IMR-90 (cell line): ENCODE measurements around the gene CIAO3. TPM values are rescaled to one million over a fixed set of nuclear protein-coding genes. Genes with fewer than 3 reads are reported as not detected.

Experiments used
- ATAC-seq: fragments of 200-7000 bp; cut with Tn5 transposase; 2 replicates; pipeline ENCODE4 v1.9.1; 2020; ENCODE audit warnings: low read depth, mild to moderate bottlenecking, moderate library complexity
- BruUV-seq: library from RNA; stranded (reverse); fragments of 400-500 nt; replicated peaks from 2 replicates; lab custom pipeline; 2021; lab: Mats Ljungman, UMichigan
- CTCF ChIA-PET: fragments of 300-600 bp; formaldehyde crosslinking; extraction: SDS; loops from one replicate; lab custom pipeline; 2021; ENCODE audit warnings: antibody characterized with exemption; lab: Yijun Ruan, JAX
- POLR2A ChIA-PET: fragments of 300-600 bp; sonication (Branson Sonifier 250); formaldehyde crosslinking; loops from one replicate; lab custom pipeline; 2022; ENCODE audit warnings: antibody characterized with exemption; ENCODE audit not compliant: unreplicated experiment; lab: Charles Lee
- DNase-seq: peaks from one replicate; pipeline ENCODE4 v3.0.0; 2013
- H2AFZ ChIP-seq: replicated peaks from 2 replicates; pipeline ENCODE3; 2013; ENCODE audit warnings: low read length, mild to moderate bottlenecking; ENCODE audit not compliant: poor library complexity
- H2AK5ac ChIP-seq: 2 replicates; pipeline ENCODE4 v1.6.1; 2013; ENCODE audit warnings: low read depth, low read length, inconsistent platforms
- H2AK9ac ChIP-seq: replicated peaks from 2 replicates; pipeline ENCODE3; 2013; ENCODE audit warnings: mild to moderate bottlenecking, low read depth, low read length, moderate library complexity; ENCODE audit not compliant: poor library complexity
- H2BK120ac ChIP-seq: 2 replicates; pipeline ENCODE4 v1.6.1; 2013; ENCODE audit warnings: low read depth, low read length, inconsistent platforms
- H2BK15ac ChIP-seq: 3 replicates; pipeline ENCODE4 v1.6.1; 2013; ENCODE audit warnings: low read depth, low read length, inconsistent platforms
- H2BK20ac ChIP-seq: 2 replicates; pipeline ENCODE4 v1.6.1; 2013; ENCODE audit warnings: low read depth, mild to moderate bottlenecking, inconsistent platforms, low read length, moderate library complexity
- H2BK5ac ChIP-seq: 2 replicates; pipeline ENCODE4 v1.6.1; 2013; ENCODE audit warnings: mild to moderate bottlenecking, low read depth, low read length, inconsistent platforms; ENCODE audit not compliant: poor library complexity, severe bottlenecking
- H3K14ac ChIP-seq: replicated peaks from 2 replicates; pipeline ENCODE4 v1.6.1; 2013; ENCODE audit warnings: low read depth, low read length, inconsistent platforms
- H3K18ac ChIP-seq: 2 replicates; pipeline ENCODE4 v1.6.1; 2013; ENCODE audit warnings: low read depth, low read length, control low read depth
- H3K23ac ChIP-seq: 2 replicates; pipeline ENCODE4 v1.6.1; 2013; ENCODE audit warnings: low read depth, low read length, inconsistent platforms
- H3K27ac ChIP-seq: 2 replicates; pipeline ENCODE4 v1.5.1; 2013; ENCODE audit warnings: mild to moderate bottlenecking, control low read depth, low read length; ENCODE audit not compliant: insufficient read depth
- H3K27me3 ChIP-seq: 2 replicates; pipeline ENCODE4 v1.6.1; 2013; ENCODE audit warnings: low read length; ENCODE audit not compliant: control insufficient read depth, insufficient read depth
- H3K36me3 ChIP-seq: 2 replicates; pipeline ENCODE4 v1.6.1; 2013; ENCODE audit warnings: low read length, mixed read lengths; ENCODE audit not compliant: control insufficient read depth, insufficient read depth
- H3K4ac ChIP-seq: 2 replicates; pipeline ENCODE4 v1.6.1; 2013; ENCODE audit warnings: low read depth, low read length, inconsistent platforms
- H3K4me1 ChIP-seq: 2 replicates; pipeline ENCODE4 v1.6.1; 2013; ENCODE audit warnings: low read length, mixed read lengths; ENCODE audit not compliant: control insufficient read depth, insufficient read depth
- H3K4me2 ChIP-seq: 2 replicates; pipeline ENCODE4 v1.6.1; 2013; ENCODE audit warnings: low read depth, mild to moderate bottlenecking, control low read depth, low read length, moderate library complexity
- H3K4me3 ChIP-seq: 2 replicates; pipeline ENCODE4 v1.5.1; 2013; ENCODE audit warnings: low read depth, mild to moderate bottlenecking, control low read depth, low read length, moderate library complexity; ENCODE audit not compliant: insufficient read depth
- H3K56ac ChIP-seq: 2 replicates; pipeline ENCODE4 v1.6.1; 2013; ENCODE audit warnings: low read length, inconsistent platforms; ENCODE audit not compliant: insufficient read depth; ENCODE audit errors: extremely low read depth
- H3K79me1 ChIP-seq, 2 experiments: 2 replicates each; pipeline ENCODE4 v1.6.1; 2013; ENCODE audit warnings: low read length in 2 of 2, inconsistent platforms in 1 of 2, low read depth in 1 of 2
- H3K9ac ChIP-seq: 2 replicates; pipeline ENCODE4 v1.6.1; 2013; ENCODE audit warnings: low read depth, low read length, control low read depth
- H3K9me1 ChIP-seq: 2 replicates; pipeline ENCODE4 v1.6.1; 2013; ENCODE audit warnings: low read length, inconsistent platforms; ENCODE audit not compliant: insufficient read depth
- H3K9me3 ChIP-seq: 2 replicates; pipeline ENCODE4 v1.6.1; 2013; ENCODE audit warnings: low read length; ENCODE audit not compliant: control insufficient read depth, insufficient read depth
- H4K20me1 ChIP-seq: 2 replicates; pipeline ENCODE4 v1.6.1; 2013; ENCODE audit warnings: low read length, inconsistent platforms; ENCODE audit not compliant: insufficient read depth
- H4K5ac ChIP-seq: 2 replicates; pipeline ENCODE4 v1.6.1; 2013; ENCODE audit warnings: mild to moderate bottlenecking, low read depth, low read length, control low read depth
- H4K8ac ChIP-seq, 2 experiments: 2 replicates each; pipeline ENCODE4 v1.6.1; 2013; ENCODE audit warnings: low read depth in 2 of 2, low read length in 2 of 2, control low read depth in 1 of 2, inconsistent platforms in 1 of 2
- H4K91ac ChIP-seq: 2 replicates; pipeline ENCODE4 v1.6.1; 2013; ENCODE audit warnings: low read depth, low read length, inconsistent platforms; ENCODE audit not compliant: insufficient read depth
- BHLHE40 ChIP-seq: fragments of 150-350 bp; IDR thresholded peaks from 2 replicates; pipeline ENCODE4 v1.6.1; 2016; ENCODE audit warnings: mild to moderate bottlenecking, low read depth, low read length
- CEBPB ChIP-seq: IDR thresholded peaks from 2 replicates; pipeline ENCODE4 v1.6.1; 2012; ENCODE audit warnings: low read depth, low read length, improper control_type of control experiment
- CHD1 ChIP-seq: IDR thresholded peaks from 2 replicates; pipeline ENCODE4 v1.6.1; 2012; ENCODE audit warnings: low read depth, low read length, improper control_type of control experiment
- CTCF ChIP-seq: conservative IDR thresholded peaks from 2 replicates; pipeline ENCODE4 v1.5.1; 2012; ENCODE audit warnings: mild to moderate bottlenecking, low read depth, low read length, improper control_type of control experiment
- ELK1 ChIP-seq: fragments of 150-350 bp; IDR thresholded peaks from 2 replicates; pipeline ENCODE4 v1.6.1; 2016; ENCODE audit warnings: low read depth, mild to moderate bottlenecking, low read length, moderate library complexity, borderline replicate concordance
- FOS ChIP-seq: fragments of 150-350 bp; IDR thresholded peaks from 2 replicates; pipeline ENCODE4 v1.6.1; 2016; ENCODE audit warnings: low read depth, low read length
- MAFK ChIP-seq: IDR thresholded peaks from 2 replicates; pipeline ENCODE4 v1.6.1; 2012; ENCODE audit warnings: low read depth, low read length, improper control_type of control experiment
- MAZ ChIP-seq: IDR thresholded peaks from 2 replicates; pipeline ENCODE4 v1.6.1; 2012; ENCODE audit warnings: low read depth, mild to moderate bottlenecking, low read length, improper control_type of control experiment, moderate library complexity, borderline replicate concordance
- MXI1 ChIP-seq: IDR thresholded peaks from 2 replicates; pipeline ENCODE4 v1.6.1; 2012; ENCODE audit warnings: low read depth, mild to moderate bottlenecking, low read length, moderate library complexity, borderline replicate concordance
- NFE2L2 ChIP-seq: fragments of 150-350 bp; IDR thresholded peaks from 2 replicates; pipeline ENCODE4 v1.6.1; 2016; ENCODE audit warnings: low read depth, mild to moderate bottlenecking, low read length
- POLR2A ChIP-seq: IDR thresholded peaks from 2 replicates; pipeline ENCODE4 v1.6.1; 2012; ENCODE audit warnings: mild to moderate bottlenecking, low read depth, low read length
- RAD21 ChIP-seq: IDR thresholded peaks from 2 replicates; pipeline ENCODE4 v1.6.1; 2012; ENCODE audit warnings: low read length, improper control_type of control experiment
- RCOR1 ChIP-seq: IDR thresholded peaks from 2 replicates; pipeline ENCODE4 v1.6.1; 2012; ENCODE audit warnings: mild to moderate bottlenecking, low read length, improper control_type of control experiment; ENCODE audit not compliant: insufficient replicate concordance
- SMC3 ChIP-seq: fragments of 150-350 bp; IDR thresholded peaks from 2 replicates; pipeline ENCODE4 v1.6.1; 2016; ENCODE audit warnings: low read depth, mild to moderate bottlenecking, antibody characterized with exemption, low read length, moderate library complexity
- USF2 ChIP-seq: fragments of 150-350 bp; IDR thresholded peaks from 2 replicates; pipeline ENCODE4 v1.6.1; 2017; ENCODE audit warnings: mild to moderate bottlenecking, antibody characterized with exemption, low read length, low read depth
- WGBS, 2 experiments: methylation state at CpG; one replicate each; pipeline versions ENCODE4 v1.1.5 to v1.1.7; 2013; ENCODE audit warnings: missing lambda C conversion rate in 2 of 2; ENCODE audit not compliant: insufficient read length in 1 of 2; ENCODE audit errors: extremely low coverage in 2 of 2; 5-methylcytosine and 5-hydroxymethylcytosine counted together
- dilution Hi-C: fragments of 300-500 bp; cut with HindIII; formaldehyde crosslinking; loops from one replicate; pipeline ENCODE4 v1.14.3; 2018; ENCODE audit warnings: low sequenced_read_pairs; ENCODE audit not compliant: unreplicated experiment
- in situ Hi-C: fragments of 300-500 bp; cut with MboI; formaldehyde crosslinking; loops from 3 replicates; pipeline ENCODE4 v1.14.3; 2019; ENCODE audit warnings: low sequenced_read_pairs, inconsistent platforms, mixed read lengths
- intact Hi-C: fragments of 100-400 bp; cut with micrococcal nuclease; formaldehyde crosslinking; loops from 2 replicates; pipeline ENCODE4 v1.10.0; 2022
- polyA plus RNA-seq, 3 experiments: library from polyadenylated mRNA; depleted of rRNA; stranded (reverse); fragments of >200 nt; gene quantifications; 2 replicates each; pipeline ENCODE4 v1.2.3, GENCODE V29; 2012; ENCODE audit warnings: low replicate concordance in 1 of 3
- total RNA-seq: library from RNA; depleted of rRNA; stranded (reverse); fragments of >200 nt; gene quantifications from 2 replicates; pipeline ENCODE4 v1.2.3, GENCODE V29; 2012

Gene CIAO3
- total and polyA plus RNA-seq, 2 of the 4 experiments (the other 2 are of a cell fraction), result 17.0 to 20.2 TPM

GRCh38 chr16:766820-767640, 26.2 kb upstream of the CIAO3 start:
- Histone ChIP-seq H3K9ac (no peak overlapping the region), H2BK120ac (no peak overlapping the region), H2AK9ac (no peak overlapping the region), H2BK15ac (no peak overlapping the region), H3K14ac (no peak overlapping the region), H2BK5ac (no peak overlapping the region), H4K8ac (no peak overlapping the region), H4K91ac (no peak overlapping the region), H2AFZ (no peak overlapping the region), H3K23ac (no peak overlapping the region), H4K5ac (no peak overlapping the region), H3K9me3 (no peaks in the 10 kb centered on the region), H3K4me1 (no peaks in the 10 kb centered on the region), H3K27ac (no peak overlapping the region), H3K56ac (no peak overlapping the region), H2BK20ac (no peak overlapping the region), H3K18ac (no peak overlapping the region), H3K36me3 (no peaks in the 10 kb centered on the region), H4K20me1 (no peaks in the 10 kb centered on the region), H3K9me1 (no peaks in the 10 kb centered on the region), H3K27me3 (no peaks in the 10 kb centered on the region; the same call in 1 of the 2 replicates), H3K4ac (no peak overlapping the region), H3K4me2 (no peak overlapping the region), H3K4me3 (no peak overlapping the region), H2AK5ac (no peak overlapping the region), H3K79me1 (no peaks in the 10 kb centered on the region)
- no peak for DNase-seq
- no TSS peak for BruUV-seq
- dilution Hi-C loops (no loop called here), in situ Hi-C loops (no loop called here), intact Hi-C loops (no loop called here)
- ChIA-PET POLR2A (no interaction called here), CTCF (no interaction called here)
- no peak for ATAC-seq
- 78% methylated on average over 13 of the region's 48 CpGs; no CpG with 5 or more reads in 1 of the 2 experiments for WGBS, 2 experiments
- TF ChIP-seq CEBPB (no peak), NFE2L2 (no peak), SMC3 (no peak), RAD21 (no peak), RCOR1 (no peak), BHLHE40 (no peak), POLR2A (no peak), CTCF (no peak), CHD1 (no peak), MXI1 (no peak), MAZ (no peak), FOS (no peak), USF2 (no peak), ELK1 (no peak), MAFK (no peak)
